Prostate gland (tissue), 2 donors: ENCODE measurements around the gene RTF2.

Experiments
- POLR2A ChIP-seq: fragments of 450-650 bp; IDR thresholded peaks from one replicate; pipeline ENCODE4 v1.6.1; 2016; ENCODE audit warnings: antibody characterized with exemption, mild to moderate bottlenecking
- TF ChIP-seq, protein P1 (sequence below), 4 experiments: fragments of 200-600 bp in 2 of 4; fragments of 450-650 bp in 2 of 4; sonication (generic) in 2 of 4; IDR thresholded peaks; 1 replicate in 3 of 4; 2 replicates in 1 of 4; pipeline ENCODE4 v1.5.1; 2016 to 2019; ENCODE audit warnings: antibody characterized with exemption in 4 of 4, mild to moderate bottlenecking in 2 of 4, moderate library complexity in 2 of 4

DNA sequence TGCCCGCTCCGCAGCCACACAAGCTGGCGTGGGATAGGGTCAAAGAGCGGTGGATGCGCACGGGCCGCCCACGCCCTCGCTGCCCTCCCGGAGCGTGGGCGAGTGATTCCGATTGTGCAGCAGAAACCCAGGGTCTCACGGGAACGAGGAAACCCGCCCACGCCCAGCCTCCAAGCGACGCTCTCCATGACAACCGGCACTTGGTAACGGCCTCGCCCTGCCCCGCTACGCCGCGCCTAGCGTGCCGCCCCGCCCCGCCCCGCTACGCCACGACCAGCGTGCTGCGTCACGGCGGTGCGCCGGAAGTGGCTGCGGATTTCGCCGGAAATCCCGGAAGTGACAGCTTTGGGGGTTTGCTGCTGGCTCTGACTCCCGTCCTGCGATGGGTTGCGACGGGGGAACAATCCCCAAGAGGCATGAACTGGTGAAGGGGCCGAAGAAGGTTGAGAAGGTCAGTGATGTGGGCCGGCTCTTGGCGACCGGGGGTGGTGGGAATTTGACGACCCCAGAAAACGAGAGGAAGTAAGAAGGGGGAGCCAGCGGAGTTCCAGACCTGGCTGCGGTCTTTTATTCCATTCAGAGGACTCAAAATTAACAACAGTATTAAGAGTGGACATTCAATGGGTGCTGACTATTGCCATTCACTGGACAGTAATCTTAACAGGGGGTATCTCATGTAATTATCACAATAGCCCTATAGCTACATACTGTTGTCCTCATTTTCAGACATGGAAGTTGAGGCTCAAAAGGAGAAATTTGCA, at the start of gene RTF2:
- TF ChIP-seq, protein P1, sequence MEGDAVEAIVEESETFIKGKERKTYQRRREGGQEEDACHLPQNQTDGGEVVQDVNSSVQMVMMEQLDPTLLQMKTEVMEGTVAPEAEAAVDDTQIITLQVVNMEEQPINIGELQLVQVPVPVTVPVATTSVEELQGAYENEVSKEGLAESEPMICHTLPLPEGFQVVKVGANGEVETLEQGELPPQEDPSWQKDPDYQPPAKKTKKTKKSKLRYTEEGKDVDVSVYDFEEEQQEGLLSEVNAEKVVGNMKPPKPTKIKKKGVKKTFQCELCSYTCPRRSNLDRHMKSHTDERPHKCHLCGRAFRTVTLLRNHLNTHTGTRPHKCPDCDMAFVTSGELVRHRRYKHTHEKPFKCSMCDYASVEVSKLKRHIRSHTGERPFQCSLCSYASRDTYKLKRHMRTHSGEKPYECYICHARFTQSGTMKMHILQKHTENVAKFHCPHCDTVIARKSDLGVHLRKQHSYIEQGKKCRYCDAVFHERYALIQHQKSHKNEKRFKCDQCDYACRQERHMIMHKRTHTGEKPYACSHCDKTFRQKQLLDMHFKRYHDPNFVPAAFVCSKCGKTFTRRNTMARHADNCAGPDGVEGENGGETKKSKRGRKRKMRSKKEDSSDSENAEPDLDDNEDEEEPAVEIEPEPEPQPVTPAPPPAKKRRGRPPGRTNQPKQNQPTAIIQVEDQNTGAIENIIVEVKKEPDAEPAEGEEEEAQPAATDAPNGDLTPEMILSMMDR (IDR thresholded peaks at IDR 0.05), result peak in 1 of 4 experiments; percentile 35
- peak; percentile 46 for TF ChIP-seq POLR2A
